Stimulated activated CD8-positive, alpha-beta memory T cell treated with anti-CD3 and anti-CD28 coated beads, Interleukin-2, amount 100 ng/mL, for 1 hour (primary cell): Measurements from ENCODE around the gene SMC6.

ENCODE experiments used
- DNase-seq, 2 donors: peaks; one replicate each; pipeline ENCODE4 v3.0.0-alpha.2; 2020; ENCODE audit warnings: low read depth in 2 of 2

The SMC6 gene

GRCh38 chr2:17710547-17711248, 42.9 kb downstream of the SMC6 start:
- no peak for DNase-seq

GRCh38 chr2:17709897-17710296, 43.7 kb downstream of the SMC6 start:
- no peak for DNase-seq

- no peak for DNase-seq
Measured at GRCh38 chr2:17708501-17708900, 45.1 kb downstream of the SMC6 start.

- no peak for DNase-seq
Measured at GRCh38 chr2:17706845-17707244, 46.8 kb downstream of the SMC6 start.

GRCh38 chr2:17690776-17691175, 62.8 kb downstream of the SMC6 start:
- DNase-seq = no peak

- DNase-seq = no peak
Measured at GRCh38 chr2:17689010-17689409, 64.6 kb downstream of the SMC6 start.

- DNase-seq = no peak
Measured at GRCh38 chr2:17688600-17688999, 65.0 kb downstream of the SMC6 start.

- DNase-seq = no peak
Measured at GRCh38 chr2:17683981-17684380, 69.6 kb downstream of the SMC6 start.

GRCh38 chr2:17682098-17682857, 71.3 kb downstream of the SMC6 start:
- DNase-seq = no peak

- no peak for DNase-seq
Measured at GRCh38 chr2:17680119-17680518, 73.5 kb downstream of the SMC6 start.

GRCh38 chr2:17674817-17675216, 78.8 kb downstream of the SMC6 start:
- DNase-seq = no peak

- no peak for DNase-seq
Measured at GRCh38 chr2:17672583-17673317, 80.9 kb downstream of the SMC6 start.

GRCh38 chr2:17667898-17668297, 85.7 kb downstream of the SMC6 start:
- no peak for DNase-seq

- DNase-seq = no peak
Measured at GRCh38 chr2:17664534-17664933, 89.1 kb downstream of the SMC6 start.

- no peak for DNase-seq
Measured at GRCh38 chr2:17662723-17663122, 90.9 kb downstream of the SMC6 start.

GRCh38 chr2:17661460-17661859, 92.2 kb downstream of the SMC6 start:
- no peak for DNase-seq

- DNase-seq = no peak
Measured at GRCh38 chr2:17660219-17660618, 93.4 kb downstream of the SMC6 start.

- DNase-seq = no peak
Measured at GRCh38 chr2:17658251-17658843, 95.3 kb downstream of the SMC6 start.

GRCh38 chr2:17657759-17658158, 95.9 kb downstream of the SMC6 start:
- DNase-seq = no peak

GRCh38 chr2:17652681-17653394, 100.8 kb downstream of the SMC6 start:
- DNase-seq = no peak

GRCh38 chr2:17649026-17649425, 104.6 kb downstream of the SMC6 start:
- DNase-seq = no peak

- no peak for DNase-seq
Measured at GRCh38 chr2:17648581-17648980, 105.0 kb downstream of the SMC6 start.
